ENCODE data around the gene PRELP.

Gene PRELP

DNA sequence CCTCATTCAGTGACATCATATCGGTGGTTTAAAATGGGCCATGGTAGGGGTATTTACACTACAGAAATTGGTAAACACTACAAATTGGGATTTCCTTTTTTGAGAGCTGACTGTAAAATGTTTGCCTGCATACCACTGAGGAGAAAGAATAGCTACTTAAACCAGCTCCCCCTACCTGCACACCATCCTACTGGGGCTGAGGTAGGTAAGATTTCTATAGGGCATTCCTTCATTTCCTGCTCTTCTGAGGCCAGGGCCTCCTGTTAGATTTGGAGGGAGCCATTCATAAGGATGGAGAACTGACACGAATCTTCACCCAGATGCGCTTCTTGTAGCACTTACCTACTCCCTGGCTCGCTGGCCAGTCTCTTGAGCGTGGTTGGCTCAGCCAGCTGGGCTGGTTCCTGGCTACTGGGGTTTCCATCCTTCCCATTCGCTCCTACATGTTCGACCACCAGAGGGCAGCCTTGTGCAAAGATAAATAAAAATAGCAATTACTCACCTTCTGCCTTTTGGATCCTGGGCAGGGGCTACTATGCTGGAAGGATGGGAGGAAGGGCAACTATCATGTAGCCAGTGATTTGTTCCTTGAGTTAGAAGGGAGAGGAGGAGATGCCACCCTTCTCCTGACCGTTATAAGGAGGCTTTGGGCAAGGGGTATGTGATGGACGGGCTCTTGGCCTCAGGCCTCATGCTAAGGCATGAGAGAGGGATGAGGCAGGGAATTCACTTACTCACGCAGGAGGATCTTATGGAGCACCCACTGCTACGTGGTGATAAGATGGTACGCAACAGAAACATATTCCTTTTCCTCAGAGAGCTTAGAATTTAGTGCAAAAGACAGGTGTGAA is 29.0 kb downstream of the PRELP start (continued):
- TF ChIP-seq ZSCAN5A (tag by site-specific recombination; IDR thresholded peaks at IDR 0.05) (no peak), ZNF37A (tag by site-specific recombination; IDR thresholded peaks at IDR 0.05) (no peak), ZNF280D (tag by site-specific recombination; IDR thresholded peaks at IDR 0.05) (no peak), ZNF707 (tag by site-specific recombination; IDR thresholded peaks at IDR 0.05) (no peak), ZNF16 (tag by site-specific recombination; IDR thresholded peaks at IDR 0.05; ENCODE audit: low read depth) (no peak), ZNF843 (tag by site-specific recombination; IDR thresholded peaks at IDR 0.05) (0 out of 2 replicates have a peak, but pooled peaks have one; percentile 8), ZNF114 (tag by site-specific recombination; IDR thresholded peaks at IDR 0.05) (no peak), SP3 (tag by site-specific recombination; IDR thresholded peaks at IDR 0.05) (no peak), ZNF202 (tag by site-specific recombination; IDR thresholded peaks at IDR 0.05; ENCODE audit: borderline replicate concordance) (no peak), ZNF830 (tag by site-specific recombination; IDR thresholded peaks at IDR 0.05; ENCODE audit: low read depth) (no peak), ZNF350 (tag by site-specific recombination; IDR thresholded peaks at IDR 0.05) (no peak), ZNF433 (tag by site-specific recombination; IDR thresholded peaks at IDR 0.05; ENCODE audit: low read depth) (no peak), ZNF747 (tag by site-specific recombination; IDR thresholded peaks at IDR 0.05) (no peak), OVOL3 (tag by site-specific recombination; IDR thresholded peaks at IDR 0.05) (no peak), ZXDB (tag by site-specific recombination; IDR thresholded peaks at IDR 0.05) (no peak), YY1 (tag by site-specific recombination; IDR thresholded peaks at IDR 0.05) (no peak), GLIS1 (tag by site-specific recombination; IDR thresholded peaks at IDR 0.05) (no peak), ZNF155 (tag by site-specific recombination; IDR thresholded peaks at IDR 0.05) (no peak), ZNF184 (tag by site-specific recombination; IDR thresholded peaks at IDR 0.05) (no peak), ZBTB17 (tag by site-specific recombination; IDR thresholded peaks at IDR 0.05) (peak; percentile 40; the same call in 1 of the 2 replicates), YY2 (tag by site-specific recombination; IDR thresholded peaks at IDR 0.05) (no peak), ZNF701 (tag by site-specific recombination; IDR thresholded peaks at IDR 0.05) (no peak), GFI1B (tag by site-specific recombination; IDR thresholded peaks at IDR 0.05) (no peak), ZNF521 (tag by site-specific recombination; IDR thresholded peaks at IDR 0.05) (no peak), ZNF639 (tag by site-specific recombination; IDR thresholded peaks at IDR 0.05) (no peak)
- TF ChIP-seq, protein P1, sequence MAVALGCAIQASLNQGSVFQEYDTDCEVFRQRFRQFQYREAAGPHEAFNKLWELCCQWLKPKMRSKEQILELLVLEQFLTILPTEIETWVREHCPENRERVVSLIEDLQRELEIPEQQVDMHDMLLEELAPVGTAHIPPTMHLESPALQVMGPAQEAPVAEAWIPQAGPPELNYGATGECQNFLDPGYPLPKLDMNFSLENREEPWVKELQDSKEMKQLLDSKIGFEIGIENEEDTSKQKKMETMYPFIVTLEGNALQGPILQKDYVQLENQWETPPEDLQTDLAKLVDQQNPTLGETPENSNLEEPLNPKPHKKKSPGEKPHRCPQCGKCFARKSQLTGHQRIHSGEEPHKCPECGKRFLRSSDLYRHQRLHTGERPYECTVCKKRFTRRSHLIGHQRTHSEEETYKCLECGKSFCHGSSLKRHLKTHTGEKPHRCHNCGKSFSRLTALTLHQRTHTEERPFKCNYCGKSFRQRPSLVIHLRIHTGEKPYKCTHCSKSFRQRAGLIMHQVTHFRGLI (tag by site-specific recombination; IDR thresholded peaks at IDR 0.05) = 0 out of 2 replicates have a peak, but pooled peaks have one; percentile 63
- TF ChIP-seq, protein P2, sequence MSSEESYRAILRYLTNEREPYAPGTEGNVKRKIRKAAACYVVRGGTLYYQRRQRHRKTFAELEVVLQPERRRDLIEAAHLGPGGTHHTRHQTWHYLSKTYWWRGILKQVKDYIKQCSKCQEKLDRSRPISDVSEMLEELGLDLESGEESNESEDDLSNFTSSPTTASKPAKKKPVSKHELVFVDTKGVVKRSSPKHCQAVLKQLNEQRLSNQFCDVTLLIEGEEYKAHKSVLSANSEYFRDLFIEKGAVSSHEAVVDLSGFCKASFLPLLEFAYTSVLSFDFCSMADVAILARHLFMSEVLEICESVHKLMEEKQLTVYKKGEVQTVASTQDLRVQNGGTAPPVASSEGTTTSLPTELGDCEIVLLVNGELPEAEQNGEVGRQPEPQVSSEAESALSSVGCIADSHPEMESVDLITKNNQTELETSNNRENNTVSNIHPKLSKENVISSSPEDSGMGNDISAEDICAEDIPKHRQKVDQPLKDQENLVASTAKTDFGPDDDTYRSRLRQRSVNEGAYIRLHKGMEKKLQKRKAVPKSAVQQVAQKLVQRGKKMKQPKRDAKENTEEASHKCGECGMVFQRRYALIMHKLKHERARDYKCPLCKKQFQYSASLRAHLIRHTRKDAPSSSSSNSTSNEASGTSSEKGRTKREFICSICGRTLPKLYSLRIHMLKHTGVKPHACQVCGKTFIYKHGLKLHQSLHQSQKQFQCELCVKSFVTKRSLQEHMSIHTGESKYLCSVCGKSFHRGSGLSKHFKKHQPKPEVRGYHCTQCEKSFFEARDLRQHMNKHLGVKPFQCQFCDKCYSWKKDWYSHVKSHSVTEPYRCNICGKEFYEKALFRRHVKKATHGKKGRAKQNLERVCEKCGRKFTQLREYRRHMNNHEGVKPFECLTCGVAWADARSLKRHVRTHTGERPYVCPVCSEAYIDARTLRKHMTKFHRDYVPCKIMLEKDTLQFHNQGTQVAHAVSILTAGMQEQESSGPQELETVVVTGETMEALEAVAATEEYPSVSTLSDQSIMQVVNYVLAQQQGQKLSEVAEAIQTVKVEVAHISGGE (tag by site-specific recombination; conservative IDR thresholded peaks at IDR 0.05; ENCODE audit: low read depth) = no peak
- TF ChIP-seq, protein P3, sequence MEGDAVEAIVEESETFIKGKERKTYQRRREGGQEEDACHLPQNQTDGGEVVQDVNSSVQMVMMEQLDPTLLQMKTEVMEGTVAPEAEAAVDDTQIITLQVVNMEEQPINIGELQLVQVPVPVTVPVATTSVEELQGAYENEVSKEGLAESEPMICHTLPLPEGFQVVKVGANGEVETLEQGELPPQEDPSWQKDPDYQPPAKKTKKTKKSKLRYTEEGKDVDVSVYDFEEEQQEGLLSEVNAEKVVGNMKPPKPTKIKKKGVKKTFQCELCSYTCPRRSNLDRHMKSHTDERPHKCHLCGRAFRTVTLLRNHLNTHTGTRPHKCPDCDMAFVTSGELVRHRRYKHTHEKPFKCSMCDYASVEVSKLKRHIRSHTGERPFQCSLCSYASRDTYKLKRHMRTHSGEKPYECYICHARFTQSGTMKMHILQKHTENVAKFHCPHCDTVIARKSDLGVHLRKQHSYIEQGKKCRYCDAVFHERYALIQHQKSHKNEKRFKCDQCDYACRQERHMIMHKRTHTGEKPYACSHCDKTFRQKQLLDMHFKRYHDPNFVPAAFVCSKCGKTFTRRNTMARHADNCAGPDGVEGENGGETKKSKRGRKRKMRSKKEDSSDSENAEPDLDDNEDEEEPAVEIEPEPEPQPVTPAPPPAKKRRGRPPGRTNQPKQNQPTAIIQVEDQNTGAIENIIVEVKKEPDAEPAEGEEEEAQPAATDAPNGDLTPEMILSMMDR (tag by site-specific recombination; IDR thresholded peaks at IDR 0.05) = peak; percentile 84
